ENCODE results near the gene ARHGEF28.

DNA sequence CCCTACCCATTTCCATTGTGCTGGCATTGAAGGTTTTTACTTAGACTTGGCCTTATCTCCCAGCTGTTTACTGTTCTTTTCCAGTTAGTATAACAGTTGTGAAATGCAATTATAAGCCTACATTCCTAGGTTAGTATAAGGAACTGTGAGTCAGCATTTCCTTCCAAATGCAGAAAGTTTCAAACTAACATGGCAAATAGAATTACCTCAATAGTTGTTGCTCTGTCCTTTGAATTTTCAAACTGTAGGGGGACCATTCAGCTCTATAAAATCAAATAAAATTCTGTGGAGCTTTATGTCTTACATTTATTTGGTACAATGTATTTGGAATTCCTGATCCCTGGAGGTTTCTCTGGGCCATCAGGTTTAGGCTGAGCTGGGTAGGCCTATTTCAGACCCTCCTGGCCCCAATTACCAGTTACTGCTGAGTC lies 47.2 kb downstream of the ARHGEF28 start:
- TF ChIP-seq, protein P1, sequence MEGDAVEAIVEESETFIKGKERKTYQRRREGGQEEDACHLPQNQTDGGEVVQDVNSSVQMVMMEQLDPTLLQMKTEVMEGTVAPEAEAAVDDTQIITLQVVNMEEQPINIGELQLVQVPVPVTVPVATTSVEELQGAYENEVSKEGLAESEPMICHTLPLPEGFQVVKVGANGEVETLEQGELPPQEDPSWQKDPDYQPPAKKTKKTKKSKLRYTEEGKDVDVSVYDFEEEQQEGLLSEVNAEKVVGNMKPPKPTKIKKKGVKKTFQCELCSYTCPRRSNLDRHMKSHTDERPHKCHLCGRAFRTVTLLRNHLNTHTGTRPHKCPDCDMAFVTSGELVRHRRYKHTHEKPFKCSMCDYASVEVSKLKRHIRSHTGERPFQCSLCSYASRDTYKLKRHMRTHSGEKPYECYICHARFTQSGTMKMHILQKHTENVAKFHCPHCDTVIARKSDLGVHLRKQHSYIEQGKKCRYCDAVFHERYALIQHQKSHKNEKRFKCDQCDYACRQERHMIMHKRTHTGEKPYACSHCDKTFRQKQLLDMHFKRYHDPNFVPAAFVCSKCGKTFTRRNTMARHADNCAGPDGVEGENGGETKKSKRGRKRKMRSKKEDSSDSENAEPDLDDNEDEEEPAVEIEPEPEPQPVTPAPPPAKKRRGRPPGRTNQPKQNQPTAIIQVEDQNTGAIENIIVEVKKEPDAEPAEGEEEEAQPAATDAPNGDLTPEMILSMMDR (IDR thresholded peaks at IDR 0.05), result no peak
- TF ChIP-seq EZH2 (IDR thresholded peaks at IDR 0.05), result no peak
- no peak for TF ChIP-seq EZH2phosphoT487 (IDR thresholded peaks at IDR 0.05)
